LNCaP clone FGC (cell line): ENCODE results near the gene GADL1.

ENCODE experiments used
- DNase-seq: peaks from one replicate; pipeline ENCODE4 v3.0.0-alpha.2; 2011; ENCODE audit warnings: low read depth
- H3K4me3 ChIP-seq: 2 replicates; pipeline ENCODE4 v1.5.1; 2011; ENCODE audit warnings: mild to moderate bottlenecking, low read depth, low read length, control low read depth
- CTCF ChIP-seq: IDR thresholded peaks from 2 replicates; pipeline ENCODE4 v1.5.1; 2012; ENCODE audit warnings: mild to moderate bottlenecking; ENCODE audit not compliant: control insufficient read depth, insufficient read depth; ENCODE audit errors: extremely low read depth

Gene GADL1

GRCh38 chr3:30737743-30738499, 156.5 kb downstream of the GADL1 start:
- peak; percentile 31 for DNase-seq
- no peak for TF ChIP-seq CTCF
- H3K4me3 ChIP-seq = no peak overlapping the region

DNA sequence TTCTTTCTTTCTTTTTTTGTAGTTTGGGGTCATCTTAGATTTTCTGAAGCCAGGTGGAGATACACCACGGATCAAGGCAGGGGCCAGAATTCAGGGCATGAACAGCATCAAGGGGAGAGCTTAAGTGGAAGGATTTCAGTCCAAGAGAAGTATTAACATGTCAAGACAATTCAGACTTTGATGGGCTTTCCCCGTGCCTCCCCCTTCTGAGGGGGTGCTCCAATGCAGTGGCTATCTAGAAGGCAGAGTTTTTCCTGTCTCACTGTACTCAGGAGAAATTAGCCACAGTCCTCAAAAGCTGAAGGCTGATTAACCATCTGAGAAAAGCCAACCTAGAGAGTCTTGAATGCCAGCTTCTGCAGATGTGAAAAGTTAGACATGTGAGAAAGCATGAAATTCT, 160.8 kb downstream of the GADL1 start:
- no peak for DNase-seq
- no peak overlapping the region for H3K4me3 ChIP-seq
- no peak for TF ChIP-seq CTCF

DNA sequence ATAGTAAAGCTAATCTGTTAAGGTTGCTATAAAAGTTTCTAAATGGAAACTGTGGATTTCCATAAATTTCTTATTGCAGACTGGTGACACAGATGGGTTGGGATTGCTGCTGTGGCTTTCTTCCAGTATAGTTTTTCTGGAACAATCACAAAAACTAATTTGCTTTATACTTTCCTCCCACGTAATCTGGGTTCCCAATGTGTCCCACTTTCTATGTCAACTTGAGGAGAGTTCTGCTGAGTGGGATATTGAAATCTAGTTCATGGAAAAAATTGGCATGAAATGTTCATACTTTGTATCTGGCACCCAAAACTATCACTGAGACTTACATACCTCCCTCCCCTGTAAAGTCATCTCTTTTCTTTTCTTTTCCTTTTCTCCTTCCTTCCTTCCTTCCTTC, 161.3 kb downstream of the GADL1 start:
- no peak for TF ChIP-seq CTCF
- no peak overlapping the region for H3K4me3 ChIP-seq
- no peak for DNase-seq

- TF ChIP-seq CTCF = no peak
- no peak for DNase-seq
- no peak overlapping the region for H3K4me3 ChIP-seq
Measured at GRCh38 chr3:30730967-30731366, 163.5 kb downstream of the GADL1 start.

DNA sequence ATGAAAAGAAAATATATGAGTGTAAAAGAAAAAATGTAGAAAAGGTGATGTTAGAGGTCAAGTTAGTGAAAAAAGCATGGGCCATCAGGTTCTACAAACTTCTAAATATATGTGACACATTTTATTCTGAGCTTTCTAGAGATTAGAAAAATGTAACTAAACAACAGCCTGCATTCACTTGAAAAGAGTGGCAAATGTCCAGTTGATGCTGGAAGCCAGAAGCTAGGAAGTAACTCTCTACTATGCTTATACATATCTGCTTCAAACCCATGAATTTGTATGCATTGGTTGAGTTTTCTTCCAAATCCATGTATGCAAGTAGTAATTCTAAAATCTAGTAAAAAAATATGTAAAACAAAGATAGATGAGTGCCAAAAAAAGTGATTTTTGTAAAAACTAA, 164.5 kb downstream of the GADL1 start:
- H3K4me3 ChIP-seq = no peak overlapping the region
- TF ChIP-seq CTCF = no peak
- DNase-seq = no peak

DNA sequence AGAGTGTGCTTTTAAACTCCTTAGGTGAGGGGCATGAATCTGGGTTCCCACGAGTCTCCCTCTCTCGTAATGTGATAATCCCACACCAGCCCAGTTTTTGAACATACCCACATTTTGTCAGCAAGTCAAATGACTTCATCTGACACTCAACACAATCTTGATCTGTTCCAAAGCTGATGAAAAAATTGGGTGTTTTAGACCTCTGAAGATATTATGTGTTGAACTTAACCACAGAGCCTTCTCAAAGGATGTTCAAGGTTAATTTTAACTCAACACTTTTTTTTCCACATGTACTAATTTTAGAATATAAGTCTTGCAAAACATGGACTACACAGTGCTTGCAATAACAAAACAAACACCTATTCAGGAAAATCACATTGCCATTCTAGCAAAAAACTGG, 164.9 kb downstream of the GADL1 start:
- no peak for TF ChIP-seq CTCF
- no peak for DNase-seq
- no peak overlapping the region for H3K4me3 ChIP-seq

DNA sequence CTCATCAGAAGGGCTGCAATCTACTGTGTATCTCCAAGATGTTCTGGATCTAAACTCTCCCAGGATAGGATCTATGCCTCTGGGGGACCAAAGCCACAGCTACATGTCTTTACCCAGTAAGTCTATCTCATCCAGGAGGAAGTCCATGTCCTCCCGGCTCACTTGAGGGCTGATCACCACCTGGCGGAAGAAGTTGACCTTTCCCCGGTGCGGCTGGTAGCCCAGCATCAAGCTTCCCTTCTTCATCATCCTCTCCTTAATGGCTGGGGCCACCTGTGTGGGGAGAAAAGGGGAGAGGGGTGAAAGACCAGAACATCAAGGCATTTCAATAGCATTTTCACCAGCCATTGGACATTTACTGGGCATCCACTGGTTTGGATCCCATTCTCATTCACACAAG, 166.3 kb downstream of the GADL1 start:
- no peak for DNase-seq
- no peak for TF ChIP-seq CTCF
- no peak overlapping the region for H3K4me3 ChIP-seq
